Left lung (tissue), 10 donors: ENCODE measurements around the gene OVCH2. TPM values are rescaled to one million over a fixed set of nuclear protein-coding genes. Genes with fewer than 3 reads are reported as not detected.

Experiments used
- ATAC-seq: fragments of 200-7000 bp; cut with Tn5 transposase; one replicate; pipeline ENCODE4 v1.9.1; 2020; ENCODE audit warnings: moderate library complexity
- DNase-seq, 4 donors: peaks; one replicate each; pipeline ENCODE4 v3.0.0-alpha.2; 2013 to 2020
- H3K27ac ChIP-seq, 2 donors: fragments of 200-600 bp; sonication (generic) in 1 of 2; one replicate each; pipeline versions ENCODE4 v1.5.0 to v1.8.0; 2020 to 2021
- H3K27me3 ChIP-seq, 2 donors: fragments of 200-600 bp; sonication (generic) in 1 of 2; one replicate each; pipeline versions ENCODE4 v1.5.0 to v1.8.0; 2020 to 2021
- H3K36me3 ChIP-seq, 2 donors: fragments of 200-600 bp; sonication (generic) in 1 of 2; one replicate each; pipeline versions ENCODE4 v1.5.0 to v1.8.0; 2020 to 2021
- H3K4me1 ChIP-seq, 2 donors: fragments of 200-600 bp; one replicate each; pipeline ENCODE4 v1.8.0; 2021
- H3K4me3 ChIP-seq, 2 donors: fragments of 200-600 bp; sonication (generic) in 1 of 2; one replicate each; pipeline versions ENCODE4 v1.5.0 to v1.8.0; 2020 to 2021; ENCODE audit warnings: mild to moderate bottlenecking in 1 of 2
- H3K9me3 ChIP-seq, 2 donors: fragments of 200-600 bp; sonication (generic) in 1 of 2; one replicate each; pipeline versions ENCODE4 v1.5.0 to v1.8.0; 2020 to 2021
- intact Hi-C, 2 donors: fragments of 100-400 bp; cut with DNase I; formaldehyde crosslinking; loops; one replicate each; pipeline versions ENCODE4 v1.11.2 to v1.14.2; 2022
- polyA plus RNA-seq, 6 donors: library from polyadenylated mRNA; unstranded; fragments of 120-200 nt; gene quantifications; one replicate each; pipeline ENCODE4 v1.2.1, GENCODE V29; 2013; ENCODE audit not compliant: insufficient read length in 6 of 6
- total RNA-seq, 2 donors: library from RNA; stranded (reverse); fragmentation: NEBNext Ultra II Directional; extraction: Animal tissue kit (Norgen Biotek cat#: 25700); gene quantifications; one replicate each; pipeline ENCODE4 v1.2.1, GENCODE V29; 2021
- TF ChIP-seq, protein P1 (sequence below), 2 donors: fragments of 200-600 bp; sonication (generic) in 1 of 2; IDR thresholded peaks; one replicate each; pipeline versions ENCODE4 v1.5.0 to v1.8.0; 2021; ENCODE audit warnings: antibody characterized with exemption in 2 of 2
- donor health status: DM: no; HTN: yes; CAD: no.
- donor health status: DM: no; HTN: no; CAD: no.

OVCH2 gene
- total and polyA plus RNA-seq, 8 donors, result 0.81 to 8.6 (median 4.9) TPM

DNA sequence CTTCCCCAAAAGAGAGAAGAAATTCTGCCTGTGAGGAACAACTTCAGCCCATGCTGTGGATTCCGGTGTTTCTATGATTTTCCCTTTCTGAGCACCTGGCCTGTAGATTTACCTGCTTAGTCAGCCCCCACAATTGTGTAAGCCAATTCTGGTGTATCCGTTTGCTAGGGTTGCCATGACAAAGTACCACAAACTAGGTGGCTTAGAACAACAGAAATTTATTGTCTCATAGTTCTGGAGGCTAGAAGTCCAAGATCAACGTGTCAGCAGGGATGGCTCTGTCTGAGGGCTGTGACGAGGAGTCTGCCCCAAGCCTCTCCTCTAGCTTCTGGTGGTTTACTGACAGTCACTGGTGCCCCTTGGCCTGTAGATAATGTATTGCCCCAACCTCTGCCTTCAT is 17.0 kb downstream of the OVCH2 start:
- intact Hi-C loops, result no loop called here
- no peak overlapping the region for H3K27ac ChIP-seq
- no peaks in the 10 kb centered on the region for H3K9me3 ChIP-seq
- peaks cover 0 to 25% of the 10 kb centered on the region in 2 donors for H3K27me3 ChIP-seq
- ATAC-seq (no peak), DNase-seq (no peak)
- H3K4me3 ChIP-seq, result no peak overlapping the region
- TF ChIP-seq, protein P1, sequence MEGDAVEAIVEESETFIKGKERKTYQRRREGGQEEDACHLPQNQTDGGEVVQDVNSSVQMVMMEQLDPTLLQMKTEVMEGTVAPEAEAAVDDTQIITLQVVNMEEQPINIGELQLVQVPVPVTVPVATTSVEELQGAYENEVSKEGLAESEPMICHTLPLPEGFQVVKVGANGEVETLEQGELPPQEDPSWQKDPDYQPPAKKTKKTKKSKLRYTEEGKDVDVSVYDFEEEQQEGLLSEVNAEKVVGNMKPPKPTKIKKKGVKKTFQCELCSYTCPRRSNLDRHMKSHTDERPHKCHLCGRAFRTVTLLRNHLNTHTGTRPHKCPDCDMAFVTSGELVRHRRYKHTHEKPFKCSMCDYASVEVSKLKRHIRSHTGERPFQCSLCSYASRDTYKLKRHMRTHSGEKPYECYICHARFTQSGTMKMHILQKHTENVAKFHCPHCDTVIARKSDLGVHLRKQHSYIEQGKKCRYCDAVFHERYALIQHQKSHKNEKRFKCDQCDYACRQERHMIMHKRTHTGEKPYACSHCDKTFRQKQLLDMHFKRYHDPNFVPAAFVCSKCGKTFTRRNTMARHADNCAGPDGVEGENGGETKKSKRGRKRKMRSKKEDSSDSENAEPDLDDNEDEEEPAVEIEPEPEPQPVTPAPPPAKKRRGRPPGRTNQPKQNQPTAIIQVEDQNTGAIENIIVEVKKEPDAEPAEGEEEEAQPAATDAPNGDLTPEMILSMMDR (IDR thresholded peaks at IDR 0.05), result no peak
- no peaks in the 10 kb centered on the region for H3K4me1 ChIP-seq
- no peaks in the 10 kb centered on the region for H3K36me3 ChIP-seq

DNA sequence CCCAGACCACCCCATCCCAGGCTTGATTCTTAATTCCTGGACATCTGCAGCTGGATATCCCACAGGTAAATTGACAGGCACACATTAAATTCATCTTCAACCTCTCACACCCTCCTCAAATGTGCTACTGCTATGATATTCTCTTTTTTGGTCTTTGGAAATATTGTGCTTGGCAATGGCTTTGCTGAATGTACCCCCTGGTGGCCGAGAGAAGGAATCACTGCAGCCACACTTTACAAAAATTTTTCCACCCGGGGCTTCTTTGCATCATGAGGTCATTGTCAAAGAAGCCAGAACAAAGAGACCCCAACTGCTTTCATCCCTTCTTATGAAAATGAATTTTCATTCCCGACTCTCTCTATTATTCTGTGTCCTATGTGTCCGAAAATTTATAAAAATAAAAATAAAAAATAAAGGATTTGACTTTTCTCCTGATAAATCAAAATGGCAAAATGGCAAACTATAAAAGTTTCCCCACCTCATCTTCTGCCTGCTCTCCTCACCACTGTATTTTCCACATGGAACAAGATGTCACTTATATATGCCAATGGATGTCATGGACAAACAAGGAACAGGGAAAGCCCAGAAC is 17.9 kb downstream of the OVCH2 start:
- no peak overlapping the region for H3K27ac ChIP-seq
- TF ChIP-seq, protein P1 (IDR thresholded peaks at IDR 0.05), result peak; percentile 50 to 71
- no peaks in the 10 kb centered on the region for H3K4me1 ChIP-seq
- DNase-seq (peak in 2 of 4 donors; percentile 40 to 58), ATAC-seq (peak; percentile 68)
- no peaks in the 10 kb centered on the region for H3K9me3 ChIP-seq
- intact Hi-C loops, result no loop called here
- no peak overlapping the region for H3K4me3 ChIP-seq
- H3K27me3 ChIP-seq, result peaks cover 0 to 16% of the 10 kb centered on the region in 2 donors
- H3K36me3 ChIP-seq, result no peaks in the 10 kb centered on the region

DNA sequence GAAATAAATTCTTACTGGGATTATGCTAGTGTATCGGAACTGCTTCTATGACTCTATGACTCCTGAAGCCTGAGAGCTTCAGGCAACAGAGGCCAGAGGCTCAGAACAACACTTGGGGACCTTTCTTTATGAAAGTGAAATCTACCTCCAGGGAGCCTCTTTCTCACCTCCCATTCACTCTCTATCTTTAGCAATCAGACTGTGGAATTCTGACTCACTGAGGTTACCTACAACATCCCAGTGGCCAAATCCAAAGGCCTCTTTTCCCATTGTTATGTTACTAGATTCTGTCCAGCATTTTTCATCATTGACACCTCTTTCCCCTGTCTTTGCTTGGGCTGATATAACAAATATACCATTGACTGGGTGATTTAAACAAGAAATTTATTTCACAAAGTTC is 18.9 kb downstream of the OVCH2 start:
- ATAC-seq, result no peak
- no peaks in the 10 kb centered on the region for H3K4me1 ChIP-seq
- H3K27ac ChIP-seq, result no peak overlapping the region
- DNase-seq, result no peak
- TF ChIP-seq, protein P1 (IDR thresholded peaks at IDR 0.05), result no peak
- H3K27me3 ChIP-seq, result peaks cover 0 to 7% of the 10 kb centered on the region in 2 donors
- H3K4me3 ChIP-seq, result no peak overlapping the region
- no peaks in the 10 kb centered on the region for H3K9me3 ChIP-seq
- no peaks in the 10 kb centered on the region for H3K36me3 ChIP-seq
- intact Hi-C loops, result no loop called here

DNA sequence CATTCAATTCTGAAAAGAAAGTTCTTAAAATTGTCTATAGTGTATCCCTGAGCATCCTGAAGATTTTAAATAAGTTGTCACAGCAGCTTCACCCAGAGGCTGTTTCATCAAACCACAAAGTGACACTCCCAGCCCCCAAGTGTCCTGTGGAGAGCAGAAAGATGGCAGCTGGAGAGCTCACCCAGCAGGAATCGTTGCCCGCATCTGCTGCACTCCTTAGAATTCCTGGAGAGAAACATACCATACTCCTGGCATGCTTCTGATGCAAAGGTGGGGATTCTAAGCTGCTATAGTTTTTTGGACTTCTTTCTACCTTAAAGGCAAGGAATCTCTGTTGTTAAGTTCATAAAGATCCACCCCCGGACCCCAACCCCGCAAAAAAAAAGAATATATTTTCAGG is 19.5 kb downstream of the OVCH2 start:
- intact Hi-C loops, result no loop called here
- ATAC-seq, result no peak
- Histone ChIP-seq H3K4me1 (no peaks in the 10 kb centered on the region), H3K36me3 (no peaks in the 10 kb centered on the region), H3K9me3 (no peaks in the 10 kb centered on the region), H3K27me3 (peaks cover 0 to 6% of the 10 kb centered on the region in 2 donors), H3K4me3 (no peak overlapping the region), H3K27ac (no peak overlapping the region)
- TF ChIP-seq, protein P1 (IDR thresholded peaks at IDR 0.05), result no peak
- no peak for DNase-seq

DNA sequence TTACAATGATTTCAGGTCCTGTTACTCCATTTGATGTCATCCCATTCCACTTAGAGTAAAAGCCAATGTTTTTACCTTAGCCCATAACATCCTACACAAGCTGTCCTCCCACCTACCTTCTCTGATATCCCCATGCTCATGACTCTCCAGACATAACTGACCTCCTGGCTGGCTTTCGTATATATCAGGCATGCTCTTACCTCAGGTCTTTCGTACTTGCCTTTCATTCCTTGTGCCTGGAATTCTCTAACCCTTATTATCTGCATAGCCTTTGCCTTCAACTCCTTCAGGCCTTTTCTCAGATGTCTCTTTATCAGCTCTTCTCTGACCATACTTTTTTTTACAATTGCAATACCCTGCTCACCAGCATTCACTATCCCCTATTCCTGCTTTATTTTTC is 22.7 kb downstream of the OVCH2 start:
- no peak for DNase-seq
- Histone ChIP-seq H3K36me3 (no peaks in the 10 kb centered on the region), H3K4me3 (no peak overlapping the region), H3K4me1 (no peaks in the 10 kb centered on the region), H3K27me3 (peaks cover 0 to 24% of the 10 kb centered on the region in 2 donors), H3K9me3 (no peaks in the 10 kb centered on the region), H3K27ac (no peak overlapping the region)
- TF ChIP-seq, protein P1 (IDR thresholded peaks at IDR 0.05), result no peak
- ATAC-seq, result no peak
- intact Hi-C loops, result no loop called here
